GM06990 (cell line): ENCODE data around the gene KAT6B.
A peak's percentile ranks its signal among the peaks of the same experiment; 100 is the strongest.

Experiments
- DNase-seq: peaks from one replicate; pipeline ENCODE4 v3.0.0-alpha.2; 2011; ENCODE audit not compliant: insufficient read length; ENCODE audit errors: extremely low read depth
- H3K27me3 ChIP-seq: replicated peaks from 2 replicates; pipeline ENCODE4 v1.6.0; 2011; ENCODE audit warnings: low read length; ENCODE audit not compliant: control insufficient read depth, insufficient read depth
- H3K36me3 ChIP-seq: 2 replicates; pipeline ENCODE4 v1.5.1; 2011; ENCODE audit warnings: low read length; ENCODE audit not compliant: control insufficient read depth, insufficient read depth
- H3K4me3 ChIP-seq: replicated peaks from 2 replicates; pipeline ENCODE4 v1.5.1; 2011; ENCODE audit warnings: low read depth, mild to moderate bottlenecking, control low read depth, low read length
- TF ChIP-seq, protein P1 (sequence below): IDR thresholded peaks from 2 replicates; pipeline ENCODE4 v1.5.1; 2011; ENCODE audit warnings: low read length, control low read depth, mild to moderate bottlenecking, inconsistent platforms; ENCODE audit not compliant: insufficient read depth, poor library complexity, severe bottlenecking

Gene KAT6B

GRCh38 chr10:74821501-74821900 lies 4.9 kb upstream of the KAT6B start:
- H3K27me3 ChIP-seq: no peaks in the 10 kb centered on the region
- no peak overlapping the region for H3K4me3 ChIP-seq
- no peaks in the 10 kb centered on the region for H3K36me3 ChIP-seq
- TF ChIP-seq, protein P1, sequence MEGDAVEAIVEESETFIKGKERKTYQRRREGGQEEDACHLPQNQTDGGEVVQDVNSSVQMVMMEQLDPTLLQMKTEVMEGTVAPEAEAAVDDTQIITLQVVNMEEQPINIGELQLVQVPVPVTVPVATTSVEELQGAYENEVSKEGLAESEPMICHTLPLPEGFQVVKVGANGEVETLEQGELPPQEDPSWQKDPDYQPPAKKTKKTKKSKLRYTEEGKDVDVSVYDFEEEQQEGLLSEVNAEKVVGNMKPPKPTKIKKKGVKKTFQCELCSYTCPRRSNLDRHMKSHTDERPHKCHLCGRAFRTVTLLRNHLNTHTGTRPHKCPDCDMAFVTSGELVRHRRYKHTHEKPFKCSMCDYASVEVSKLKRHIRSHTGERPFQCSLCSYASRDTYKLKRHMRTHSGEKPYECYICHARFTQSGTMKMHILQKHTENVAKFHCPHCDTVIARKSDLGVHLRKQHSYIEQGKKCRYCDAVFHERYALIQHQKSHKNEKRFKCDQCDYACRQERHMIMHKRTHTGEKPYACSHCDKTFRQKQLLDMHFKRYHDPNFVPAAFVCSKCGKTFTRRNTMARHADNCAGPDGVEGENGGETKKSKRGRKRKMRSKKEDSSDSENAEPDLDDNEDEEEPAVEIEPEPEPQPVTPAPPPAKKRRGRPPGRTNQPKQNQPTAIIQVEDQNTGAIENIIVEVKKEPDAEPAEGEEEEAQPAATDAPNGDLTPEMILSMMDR: no peak
- no peak for DNase-seq

- no peaks in the 10 kb centered on the region for H3K27me3 ChIP-seq
- no peak overlapping the region for H3K4me3 ChIP-seq
- H3K36me3 ChIP-seq: no peaks in the 10 kb centered on the region
- DNase-seq: no peak
- TF ChIP-seq, protein P1: no peak
Measured at GRCh38 chr10:74822101-74822500, 4.3 kb upstream of the KAT6B start.

GRCh38 chr10:74822521-74823089 lies 3.8 kb upstream of the KAT6B start:
- H3K4me3 ChIP-seq: no peak overlapping the region
- no peak for DNase-seq
- no peaks in the 10 kb centered on the region for H3K36me3 ChIP-seq
- TF ChIP-seq, protein P1: no peak
- H3K27me3 ChIP-seq: no peaks in the 10 kb centered on the region

DNA sequence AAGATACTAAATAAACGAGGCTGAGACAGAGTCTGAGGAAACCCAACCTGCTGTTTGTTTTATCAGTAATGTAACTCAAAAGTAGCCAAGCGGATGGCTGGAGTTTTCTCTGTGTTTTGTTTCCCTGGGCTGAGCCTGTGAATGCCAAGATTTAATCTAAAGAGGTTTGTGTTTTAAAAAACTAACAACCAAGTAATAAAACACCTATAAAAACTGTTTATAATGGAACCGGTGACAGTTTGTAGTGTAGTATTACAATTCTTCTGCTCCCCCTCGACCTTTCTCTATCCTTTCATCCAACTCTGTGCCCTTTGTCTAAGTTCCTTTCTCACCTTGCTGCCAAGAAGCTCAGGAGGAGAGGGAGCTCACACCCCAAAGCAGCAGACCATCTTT lies 2.6 kb upstream of the KAT6B start:
- H3K36me3 ChIP-seq: no peaks in the 10 kb centered on the region
- H3K27me3 ChIP-seq: no peaks in the 10 kb centered on the region
- TF ChIP-seq, protein P1: no peak
- no peak overlapping the region for H3K4me3 ChIP-seq
- DNase-seq: no peak

GRCh38 chr10:74824184-74824899 lies 2.1 kb upstream of the KAT6B start:
- peak; percentile 26 for DNase-seq

More at GRCh38 chr10:74824184-74824899, 2.1 kb upstream of the KAT6B start:
- TF ChIP-seq, protein P1: no peak
- Histone ChIP-seq H3K27me3 (no peaks in the 10 kb centered on the region), H3K36me3 (no peaks in the 10 kb centered on the region), H3K4me3 (peak overlapping the region; percentile 91)
